Measurements from ENCODE around the gene UGP2. TPM values are rescaled to one million over a fixed set of nuclear protein-coding genes. Genes with fewer than 3 reads are reported as not detected.

UGP2 gene
- polyA plus RNA-seq, 4 donors: 73.8 to 156 (median 112) TPM

DNA sequence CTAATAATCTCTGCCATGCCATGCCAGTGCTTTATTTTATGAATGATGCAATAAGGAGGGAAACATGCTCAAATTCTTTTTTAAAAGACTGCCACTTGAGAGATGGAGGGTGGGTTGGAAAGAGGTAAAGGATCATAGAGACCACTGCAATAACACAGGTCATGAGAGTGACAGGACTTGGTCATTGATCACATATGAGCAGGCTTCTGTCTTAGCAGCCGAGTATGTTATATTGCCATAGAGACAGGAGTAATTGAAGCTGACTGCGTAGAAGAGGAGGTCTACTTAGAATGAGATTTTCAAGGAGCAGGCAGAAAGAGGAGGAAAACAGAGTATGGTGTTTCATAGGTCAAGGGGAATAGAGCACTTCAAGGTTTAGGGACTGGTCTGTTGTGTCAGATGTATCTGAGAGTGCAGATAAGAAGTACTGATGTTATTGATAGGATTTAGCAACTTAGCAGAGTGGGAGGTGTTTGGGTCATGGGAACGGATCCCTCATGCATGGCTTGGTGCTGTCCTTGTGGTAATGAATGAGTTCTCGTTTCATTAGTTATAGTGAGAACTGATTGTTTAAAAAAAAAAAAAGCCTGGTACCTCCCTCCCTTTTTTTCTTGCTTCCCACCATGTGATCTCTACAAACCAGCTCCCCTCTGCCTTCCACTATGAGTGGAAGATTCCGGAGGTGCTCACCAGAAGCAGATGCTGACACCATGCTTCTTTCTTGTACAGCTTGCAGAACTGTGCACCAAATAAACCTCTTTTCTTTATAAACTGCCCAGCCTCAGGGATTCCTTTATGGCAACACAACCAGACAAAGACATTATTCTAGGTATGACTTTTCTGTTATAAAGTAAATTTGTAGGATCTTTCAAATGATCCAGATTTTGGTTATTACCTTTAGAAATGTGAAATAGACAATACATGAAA, 32.8 kb downstream of the UGP2 start:
- H3K36me3 ChIP-seq (ENCODE audit: control insufficient read depth in 3 of 3, insufficient read depth in 2 of 3, low read depth in 1 of 3, low read length in 3 of 3): peaks cover 0 to 17% (median 5%) of the 10 kb centered on the region in 3 donors
- FAIRE-seq (no peak), DNase-seq (no peak)

DNA sequence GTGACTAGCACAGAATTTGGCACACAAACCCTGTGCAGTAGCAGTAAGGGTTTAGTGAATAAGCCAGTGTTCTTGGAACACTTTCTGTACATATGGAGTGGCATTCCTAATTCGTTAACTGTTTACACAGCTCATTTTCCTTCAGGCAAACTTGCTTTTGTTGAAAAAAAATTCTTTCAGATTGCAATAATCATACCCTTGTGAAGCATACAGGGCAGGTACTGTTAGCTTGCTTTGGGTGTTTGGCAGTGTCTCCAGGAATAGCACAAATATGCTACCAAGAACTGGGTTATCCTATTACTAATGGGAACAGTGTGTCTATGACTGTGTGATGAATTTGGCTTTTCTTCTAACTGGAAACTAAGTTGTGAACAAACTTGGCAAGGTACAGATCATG, 33.4 kb downstream of the UGP2 start:
- WGBS, 3 donors: 78 to 95% (median 87%) methylated on average over 1 of the region's 1 CpG
- Histone ChIP-seq H3K27ac (ENCODE audit: low read depth in 1 of 3, low read length in 2 of 3) (no peak overlapping the region), H3K27me3 (ENCODE audit: control insufficient read depth in 3 of 3, insufficient read depth in 3 of 3, low read length in 3 of 3) (no peaks in the 10 kb centered on the region), H3K4me3 (ENCODE audit: low read depth in 1 of 3, low read length in 3 of 3) (no peak overlapping the region), H3K9me3 (ENCODE audit: control insufficient read depth in 2 of 2, insufficient read depth in 1 of 2, low read depth in 1 of 2, low read length in 1 of 2) (peaks cover 0 to 14% of the 10 kb centered on the region in 2 donors), H3K36me3 (ENCODE audit: control insufficient read depth in 3 of 3, insufficient read depth in 2 of 3, low read depth in 1 of 3, low read length in 3 of 3) (peaks cover 0 to 17% (median 6%) of the 10 kb centered on the region in 3 donors), H3K4me1 (ENCODE audit: control insufficient read depth in 3 of 3, insufficient read depth in 2 of 3, low read depth in 1 of 3, low read length in 2 of 3) (no peaks in the 10 kb centered on the region)
- FAIRE-seq (no peak), DNase-seq (no peak)

More for the DNA sequence above, 32.8 kb downstream of the UGP2 start:
- H3K4me1 ChIP-seq (ENCODE audit: control insufficient read depth in 3 of 3, insufficient read depth in 2 of 3, low read depth in 1 of 3, low read length in 2 of 3): no peaks in the 10 kb centered on the region
- no peak overlapping the region for H3K27ac ChIP-seq (ENCODE audit: low read depth in 1 of 3, low read length in 2 of 3)
- H3K9me3 ChIP-seq (ENCODE audit: control insufficient read depth in 2 of 2, insufficient read depth in 1 of 2, low read depth in 1 of 2, low read length in 1 of 2): peaks cover 0 to 14% of the 10 kb centered on the region in 2 donors
- no peak overlapping the region for H3K4me3 ChIP-seq (ENCODE audit: low read depth in 1 of 3, low read length in 3 of 3)
- 97 to 99% (median 97%) methylated on average over 5 of the region's 5 CpGs for WGBS, 3 donors
- no peaks in the 10 kb centered on the region for H3K27me3 ChIP-seq (ENCODE audit: control insufficient read depth in 3 of 3, insufficient read depth in 3 of 3, low read length in 3 of 3)

DNA sequence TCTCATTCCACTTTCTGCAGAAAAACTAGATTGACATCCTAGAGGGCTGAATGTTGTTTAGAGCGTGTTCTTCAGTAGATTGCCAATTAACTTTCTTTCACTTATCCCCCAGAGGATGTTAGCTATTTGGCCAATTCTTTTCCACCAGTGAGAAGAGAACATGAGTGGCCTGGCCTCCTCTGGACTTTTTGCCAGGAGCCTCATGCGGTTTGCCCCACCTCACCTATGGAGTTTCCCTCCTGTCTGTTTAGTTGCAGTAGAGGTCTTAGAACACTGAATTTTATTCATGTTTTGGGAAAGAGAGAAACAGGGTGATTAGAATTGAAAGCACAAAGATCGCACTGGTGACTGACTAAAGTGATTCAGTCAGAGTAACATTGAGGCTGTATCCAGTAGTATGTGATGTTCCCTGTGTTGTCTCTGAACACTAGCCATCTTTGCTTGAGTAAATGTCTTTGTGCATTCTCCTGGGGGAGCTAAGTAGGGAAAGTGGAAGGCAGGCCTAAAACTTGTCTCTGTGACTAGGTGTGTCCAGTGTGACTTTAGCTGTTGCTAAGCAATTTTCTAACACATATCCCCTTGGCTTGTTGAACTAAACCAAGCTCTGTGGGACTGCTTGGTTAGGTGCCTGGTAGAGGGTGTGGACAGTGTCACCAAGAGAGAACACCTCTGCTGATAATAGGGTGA, 34.0 kb downstream of the UGP2 start:
- no peak for FAIRE-seq
- Histone ChIP-seq H3K27me3 (ENCODE audit: control insufficient read depth in 3 of 3, insufficient read depth in 3 of 3, low read length in 3 of 3) (no peaks in the 10 kb centered on the region), H3K9me3 (ENCODE audit: control insufficient read depth in 2 of 2, insufficient read depth in 1 of 2, low read depth in 1 of 2, low read length in 1 of 2) (peaks cover 0 to 14% of the 10 kb centered on the region in 2 donors), H3K4me1 (ENCODE audit: control insufficient read depth in 3 of 3, insufficient read depth in 2 of 3, low read depth in 1 of 3, low read length in 2 of 3) (no peaks in the 10 kb centered on the region), H3K27ac (ENCODE audit: low read depth in 1 of 3, low read length in 2 of 3) (no peak overlapping the region), H3K4me3 (ENCODE audit: low read depth in 1 of 3, low read length in 3 of 3) (no peak overlapping the region), H3K36me3 (ENCODE audit: control insufficient read depth in 3 of 3, insufficient read depth in 2 of 3, low read depth in 1 of 3, low read length in 3 of 3) (peaks cover 0 to 17% (median 8%) of the 10 kb centered on the region in 3 donors)
- no peak for DNase-seq
- WGBS, 3 donors: 90 to 95% (median 93%) methylated on average over 3 of the region's 3 CpGs

DNA sequence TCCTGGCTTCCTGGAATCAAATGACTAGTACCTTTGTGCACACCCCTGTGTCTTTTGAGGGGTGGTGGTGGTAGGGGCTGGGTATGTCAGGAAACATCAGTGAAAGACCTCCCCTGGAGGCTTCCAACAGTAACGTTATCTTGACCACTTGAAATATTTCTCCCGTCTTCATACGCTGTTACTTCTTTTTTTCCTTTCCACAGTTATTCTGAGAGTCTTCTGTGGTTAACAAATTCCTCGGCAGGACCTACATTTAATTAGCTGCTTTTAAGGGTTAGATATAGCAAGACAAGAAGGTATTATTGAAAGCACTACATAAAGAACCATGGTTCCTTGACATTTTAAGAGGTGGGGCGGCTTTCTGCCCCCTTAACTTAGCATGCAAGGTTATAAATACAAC, 34.6 kb downstream of the UGP2 start:
- no peak overlapping the region for H3K4me3 ChIP-seq (ENCODE audit: low read depth in 1 of 3, low read length in 3 of 3)
- H3K36me3 ChIP-seq (ENCODE audit: control insufficient read depth in 3 of 3, insufficient read depth in 2 of 3, low read depth in 1 of 3, low read length in 3 of 3): peaks cover 0 to 17% (median 8%) of the 10 kb centered on the region in 3 donors
- H3K27me3 ChIP-seq (ENCODE audit: control insufficient read depth in 3 of 3, insufficient read depth in 3 of 3, low read length in 3 of 3): no peaks in the 10 kb centered on the region
- 82 to 86% (median 86%) methylated on average over 5 of the region's 5 CpGs for WGBS, 3 donors
- peaks cover 0 to 14% of the 10 kb centered on the region in 2 donors for H3K9me3 ChIP-seq (ENCODE audit: control insufficient read depth in 2 of 2, insufficient read depth in 1 of 2, low read depth in 1 of 2, low read length in 1 of 2)
- no peaks in the 10 kb centered on the region for H3K4me1 ChIP-seq (ENCODE audit: control insufficient read depth in 3 of 3, insufficient read depth in 2 of 3, low read depth in 1 of 3, low read length in 2 of 3)
- DNase-seq (no peak), FAIRE-seq (no peak)
- no peak overlapping the region for H3K27ac ChIP-seq (ENCODE audit: low read depth in 1 of 3, low read length in 2 of 3)

DNA sequence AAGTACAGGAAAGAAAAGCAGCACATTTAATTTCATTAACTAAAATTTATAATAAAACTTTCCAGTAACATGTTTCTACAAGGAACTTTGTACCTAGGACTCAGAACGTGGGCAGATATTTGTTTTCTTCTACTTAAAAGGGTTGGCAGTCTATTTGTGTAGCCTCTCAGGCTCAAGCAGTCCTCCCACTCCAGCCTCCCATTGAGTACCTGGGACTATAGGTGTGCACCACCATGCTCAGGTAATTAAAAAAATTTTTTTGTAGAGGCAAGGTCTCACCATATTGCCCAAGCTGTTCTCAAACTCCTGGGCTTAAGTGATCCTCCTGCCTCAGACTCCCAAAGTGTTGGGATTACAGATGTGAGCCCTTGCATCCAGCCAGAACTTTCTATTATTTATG, 36.8 kb downstream of the UGP2 start:
- H3K4me1 ChIP-seq (ENCODE audit: control insufficient read depth in 3 of 3, insufficient read depth in 2 of 3, low read depth in 1 of 3, low read length in 2 of 3): no peaks in the 10 kb centered on the region
- 61 to 82% (median 76%) methylated on average over 1 of the region's 1 CpG for WGBS, 3 donors
- DNase-seq: no peak
- H3K36me3 ChIP-seq (ENCODE audit: control insufficient read depth in 3 of 3, insufficient read depth in 2 of 3, low read depth in 1 of 3, low read length in 3 of 3): peaks cover 4 to 17% (median 7%) of the 10 kb centered on the region in 3 donors
- H3K27me3 ChIP-seq (ENCODE audit: control insufficient read depth in 3 of 3, insufficient read depth in 3 of 3, low read length in 3 of 3): no peaks in the 10 kb centered on the region
- no peak overlapping the region for H3K4me3 ChIP-seq (ENCODE audit: low read depth in 1 of 3, low read length in 3 of 3)
- FAIRE-seq: no peak
- peaks cover 0 to 12% of the 10 kb centered on the region in 2 donors for H3K9me3 ChIP-seq (ENCODE audit: control insufficient read depth in 2 of 2, insufficient read depth in 1 of 2, low read depth in 1 of 2, low read length in 1 of 2)
- H3K27ac ChIP-seq (ENCODE audit: low read depth in 1 of 3, low read length in 2 of 3): no peak overlapping the region

DNA sequence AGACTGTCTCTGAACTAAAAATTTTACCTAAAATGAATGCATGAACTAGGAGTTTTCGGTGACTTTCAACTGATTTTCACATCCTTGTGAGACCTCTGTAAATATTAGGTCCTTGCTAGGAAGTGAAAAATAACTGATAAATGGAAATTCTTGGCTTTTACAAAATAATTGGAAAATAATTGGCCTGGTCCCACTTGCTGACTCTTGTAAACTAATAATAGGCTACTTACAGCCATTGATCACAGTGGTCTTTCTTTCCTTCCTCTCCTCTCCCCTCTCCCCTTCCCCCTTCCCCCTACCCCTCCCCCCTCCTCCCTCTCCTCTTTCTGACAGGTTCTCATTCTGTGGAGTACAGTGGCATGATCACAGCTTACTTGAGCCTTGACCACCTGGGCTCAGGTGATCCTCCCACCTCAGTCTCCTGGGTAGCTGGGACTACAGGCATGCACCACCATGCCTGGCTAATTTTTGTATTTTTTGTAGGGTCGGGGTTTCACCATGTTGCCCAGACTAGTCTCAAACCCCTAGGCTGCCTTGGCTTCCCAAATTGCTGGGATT, 38.3 kb downstream of the UGP2 start:
- Histone ChIP-seq H3K36me3 (ENCODE audit: control insufficient read depth in 3 of 3, insufficient read depth in 2 of 3, low read depth in 1 of 3, low read length in 3 of 3) (peaks cover 4 to 11% (median 10%) of the 10 kb centered on the region in 3 donors), H3K9me3 (ENCODE audit: control insufficient read depth in 2 of 2, insufficient read depth in 1 of 2, low read depth in 1 of 2, low read length in 1 of 2) (no peaks in the 10 kb centered on the region), H3K27ac (ENCODE audit: low read depth in 1 of 3, low read length in 2 of 3) (no peak overlapping the region), H3K4me1 (ENCODE audit: control insufficient read depth in 3 of 3, insufficient read depth in 2 of 3, low read depth in 1 of 3, low read length in 2 of 3) (no peaks in the 10 kb centered on the region), H3K4me3 (ENCODE audit: low read depth in 1 of 3, low read length in 3 of 3) (no peak overlapping the region), H3K27me3 (ENCODE audit: control insufficient read depth in 3 of 3, insufficient read depth in 3 of 3, low read length in 3 of 3) (no peaks in the 10 kb centered on the region)
- no peak for DNase-seq
- WGBS, 3 donors: 90 to 100% (median 95%) methylated on average over 2 of the region's 2 CpGs
- FAIRE-seq: no peak

DNA sequence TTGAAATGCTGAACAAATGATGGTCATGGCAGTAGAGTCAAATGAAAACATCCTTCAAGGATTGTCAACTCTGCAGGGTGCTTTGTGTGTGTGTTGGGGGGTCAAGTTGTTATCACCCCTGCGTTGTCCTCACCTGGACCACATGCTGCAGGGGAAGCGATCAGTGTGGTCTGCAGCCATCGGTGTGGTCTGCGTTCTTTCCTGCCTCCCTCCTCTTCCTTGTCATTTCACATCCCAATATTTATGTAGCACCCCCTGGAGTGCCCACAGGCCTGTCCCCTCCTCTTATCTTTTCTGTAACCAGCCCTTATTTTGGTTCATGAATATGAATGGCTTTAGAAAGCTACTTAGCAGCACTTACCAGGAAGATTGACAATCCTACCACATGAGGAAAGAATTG, 38.9 kb downstream of the UGP2 start:
- FAIRE-seq (no peak), DNase-seq (no peak)
- no peak overlapping the region for H3K4me3 ChIP-seq (ENCODE audit: low read depth in 1 of 3, low read length in 3 of 3)
- no peak overlapping the region for H3K27ac ChIP-seq (ENCODE audit: low read depth in 1 of 3, low read length in 2 of 3)
- WGBS, 3 donors: 73 to 98% (median 83%) methylated on average over 4 of the region's 4 CpGs
- peaks cover 4 to 14% (median 10%) of the 10 kb centered on the region in 3 donors for H3K36me3 ChIP-seq (ENCODE audit: control insufficient read depth in 3 of 3, insufficient read depth in 2 of 3, low read depth in 1 of 3, low read length in 3 of 3)
- H3K4me1 ChIP-seq (ENCODE audit: control insufficient read depth in 3 of 3, insufficient read depth in 2 of 3, low read depth in 1 of 3, low read length in 2 of 3): no peaks in the 10 kb centered on the region
- H3K27me3 ChIP-seq (ENCODE audit: control insufficient read depth in 3 of 3, insufficient read depth in 3 of 3, low read length in 3 of 3): no peaks in the 10 kb centered on the region
- H3K9me3 ChIP-seq (ENCODE audit: control insufficient read depth in 2 of 2, insufficient read depth in 1 of 2, low read depth in 1 of 2, low read length in 1 of 2): no peaks in the 10 kb centered on the region

DNA sequence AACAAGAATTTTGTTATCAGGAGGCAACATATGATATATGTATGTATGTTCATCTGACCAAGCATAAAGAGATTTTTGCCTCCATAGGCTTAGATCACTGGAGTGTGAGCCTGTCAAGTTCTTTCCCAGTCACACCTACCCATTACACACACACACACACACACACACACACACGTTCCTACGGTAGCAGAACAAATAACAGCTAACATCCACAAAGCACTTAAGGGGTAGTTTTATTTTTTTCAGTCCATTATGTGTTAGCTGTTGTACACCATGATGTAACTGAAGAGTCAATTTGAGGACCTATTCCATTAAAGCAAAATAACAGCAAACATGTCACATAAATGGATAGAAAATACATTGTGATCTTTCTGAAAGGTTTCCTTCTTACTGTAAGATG, 39.5 kb downstream of the UGP2 start:
- Histone ChIP-seq H3K4me3 (ENCODE audit: low read depth in 1 of 3, low read length in 3 of 3) (no peak overlapping the region), H3K9me3 (ENCODE audit: control insufficient read depth in 2 of 2, insufficient read depth in 1 of 2, low read depth in 1 of 2, low read length in 1 of 2) (no peaks in the 10 kb centered on the region), H3K4me1 (ENCODE audit: control insufficient read depth in 3 of 3, insufficient read depth in 2 of 3, low read depth in 1 of 3, low read length in 2 of 3) (no peaks in the 10 kb centered on the region), H3K36me3 (ENCODE audit: control insufficient read depth in 3 of 3, insufficient read depth in 2 of 3, low read depth in 1 of 3, low read length in 3 of 3) (peaks cover 5 to 16% (median 10%) of the 10 kb centered on the region in 3 donors), H3K27me3 (ENCODE audit: control insufficient read depth in 3 of 3, insufficient read depth in 3 of 3, low read length in 3 of 3) (no peaks in the 10 kb centered on the region), H3K27ac (ENCODE audit: low read depth in 1 of 3, low read length in 2 of 3) (no peak overlapping the region)
- WGBS, 3 donors: 84 to 88% (median 87%) methylated on average over 2 of the region's 2 CpGs
- DNase-seq (no peak), FAIRE-seq (no peak)
